IPS-20b (cell line): ENCODE measurements around the gene GRK6.
A peak's percentile ranks its signal among the peaks of the same experiment; 100 is the strongest.
"Not testable (repeated sequence)": the region's sequence is repeated elsewhere in the genome, so short reads cannot be mapped to it uniquely, and the experiment has no call there.

ENCODE experiments used
- H3K27ac ChIP-seq: one replicate; pipeline ENCODE4 v1.5.1; 2013; ENCODE audit warnings: low read length
- H3K27me3 ChIP-seq: 2 replicates; pipeline ENCODE4 v1.6.1; 2013; ENCODE audit warnings: mild to moderate bottlenecking, low read length, inconsistent platforms; ENCODE audit not compliant: insufficient read depth
- H3K36me3 ChIP-seq: 2 replicates; pipeline ENCODE4 v1.6.1; 2013; ENCODE audit warnings: low read depth, mild to moderate bottlenecking, inconsistent platforms, low read length, moderate library complexity; ENCODE audit not compliant: insufficient read depth
- H3K4me1 ChIP-seq: 2 replicates; pipeline ENCODE4 v1.6.1; 2013; ENCODE audit warnings: mild to moderate bottlenecking, control low read depth, inconsistent platforms, low read length, moderate library complexity; ENCODE audit not compliant: insufficient read depth
- H3K4me3 ChIP-seq: 2 replicates; pipeline ENCODE4 v1.5.1; 2013; ENCODE audit warnings: mild to moderate bottlenecking, low read length, inconsistent platforms
- H3K9ac ChIP-seq: 2 replicates; pipeline ENCODE4 v1.6.1; 2013; ENCODE audit warnings: low read depth, mild to moderate bottlenecking, inconsistent platforms, low read length, moderate library complexity
- H3K9me3 ChIP-seq: 2 replicates; pipeline ENCODE4 v1.6.1; 2013; ENCODE audit warnings: mild to moderate bottlenecking, low read depth, low read length, inconsistent platforms; ENCODE audit not compliant: insufficient read depth

The GRK6 gene

GRCh38 chr5:177482359-177482795 is 55.9 kb downstream of the GRK6 start:
- Histone ChIP-seq H3K27me3 (no peaks in the 10 kb centered on the region), H3K27ac (no peak overlapping the region), H3K9ac (no peak overlapping the region), H3K9me3 (no peaks in the 10 kb centered on the region), H3K4me3 (no peak overlapping the region), H3K36me3 (peaks cover 54% of the 10 kb centered on the region), H3K4me1 (no peaks in the 10 kb centered on the region)

- no peaks in the 10 kb centered on the region for H3K4me1 ChIP-seq
- H3K27me3 ChIP-seq = no peaks in the 10 kb centered on the region
- peaks cover 61% of the 10 kb centered on the region for H3K36me3 ChIP-seq
- H3K9me3 ChIP-seq = no peaks in the 10 kb centered on the region
- H3K4me3 ChIP-seq = no peak overlapping the region
- no peak overlapping the region for H3K27ac ChIP-seq
- no peak overlapping the region for H3K9ac ChIP-seq
These were observed 56.6 kb downstream of the GRK6 start for GRCh38 chr5:177483042-177483441.

GRCh38 chr5:177483994-177484901 is 57.8 kb downstream of the GRK6 start:
- no peak overlapping the region for H3K27ac ChIP-seq

GRCh38 chr5:177484902-177485549 is 58.5 kb downstream of the GRK6 start:
- no peak overlapping the region for H3K9ac ChIP-seq
- no peaks in the 10 kb centered on the region for H3K4me1 ChIP-seq

More at GRCh38 chr5:177483994-177484901, 57.8 kb downstream of the GRK6 start:
- Histone ChIP-seq H3K36me3 (peaks cover 73% of the 10 kb centered on the region), H3K27me3 (no peaks in the 10 kb centered on the region), H3K4me3 (no peak overlapping the region), H3K9me3 (no peaks in the 10 kb centered on the region), H3K9ac (no peak overlapping the region), H3K4me1 (no peaks in the 10 kb centered on the region)

GRCh38 chr5:177485753-177486152 is 59.3 kb downstream of the GRK6 start:
- H3K9ac ChIP-seq, H3K27ac ChIP-seq, H3K27me3 ChIP-seq, H3K4me1 ChIP-seq, H3K4me3 ChIP-seq, H3K9me3 ChIP-seq: not testable (repeated sequence)
- peaks cover 88% of the 10 kb centered on the region for H3K36me3 ChIP-seq

More at GRCh38 chr5:177484902-177485549, 58.5 kb downstream of the GRK6 start:
- no peaks in the 10 kb centered on the region for H3K9me3 ChIP-seq
- H3K27ac ChIP-seq = no peak overlapping the region
- H3K4me3 ChIP-seq = no peak overlapping the region
- peaks cover 81% of the 10 kb centered on the region for H3K36me3 ChIP-seq
- H3K27me3 ChIP-seq = no peaks in the 10 kb centered on the region

- Histone ChIP-seq H3K9me3 (no peaks in the 10 kb centered on the region), H3K4me1 (no peaks in the 10 kb centered on the region), H3K4me3 (no peak overlapping the region), H3K27me3 (no peaks in the 10 kb centered on the region), H3K9ac (no peak overlapping the region), H3K27ac (no peak overlapping the region), H3K36me3 (peaks cover 92% of the 10 kb centered on the region)
These were observed 59.8 kb downstream of the GRK6 start for GRCh38 chr5:177486256-177486655.

- H3K36me3 ChIP-seq = peaks cover 85% of the 10 kb centered on the region
- H3K27me3 ChIP-seq = no peaks in the 10 kb centered on the region
These were observed 60.7 kb downstream of the GRK6 start for GRCh38 chr5:177487144-177487543.

GRCh38 chr5:177487975-177488374 is 61.5 kb downstream of the GRK6 start:
- H3K4me3 ChIP-seq = no peak overlapping the region
- H3K36me3 ChIP-seq = peaks cover 90% of the 10 kb centered on the region
- no peak overlapping the region for H3K9ac ChIP-seq
- no peaks in the 10 kb centered on the region for H3K4me1 ChIP-seq
- H3K9me3 ChIP-seq = no peaks in the 10 kb centered on the region
- no peak overlapping the region for H3K27ac ChIP-seq
- no peaks in the 10 kb centered on the region for H3K27me3 ChIP-seq

More at GRCh38 chr5:177487144-177487543, 60.7 kb downstream of the GRK6 start:
- Histone ChIP-seq H3K27ac (no peak overlapping the region), H3K9ac (no peak overlapping the region), H3K9me3 (no peaks in the 10 kb centered on the region), H3K4me1 (no peaks in the 10 kb centered on the region), H3K4me3 (no peak overlapping the region)

GRCh38 chr5:177489119-177489716 is 62.7 kb downstream of the GRK6 start:
- Histone ChIP-seq H3K36me3 (peaks cover 90% of the 10 kb centered on the region), H3K4me1 (no peaks in the 10 kb centered on the region; the same call in none of the 2 replicates), H3K4me3 (no peak overlapping the region), H3K9ac (no peak overlapping the region), H3K9me3 (no peaks in the 10 kb centered on the region), H3K27me3 (no peaks in the 10 kb centered on the region), H3K27ac (no peak overlapping the region)

GRCh38 chr5:177490311-177490991 is 64.0 kb downstream of the GRK6 start:
- Histone ChIP-seq H3K36me3 (peaks cover 89% of the 10 kb centered on the region), H3K4me3 (no peak overlapping the region), H3K27ac (no peak overlapping the region), H3K4me1 (peaks cover 7% of the 10 kb centered on the region), H3K27me3 (no peaks in the 10 kb centered on the region), H3K9me3 (no peaks in the 10 kb centered on the region), H3K9ac (no peak overlapping the region)

GRCh38 chr5:177490992-177491391 is 64.5 kb downstream of the GRK6 start:
- H3K9me3 ChIP-seq = no peaks in the 10 kb centered on the region
- H3K9ac ChIP-seq = peak overlapping the region; percentile 7; the same call in 1 of the 2 replicates
- H3K27ac ChIP-seq = no peak overlapping the region
- H3K27me3 ChIP-seq = no peaks in the 10 kb centered on the region
- H3K4me1 ChIP-seq = peaks cover 12% of the 10 kb centered on the region
- H3K4me3 ChIP-seq = no peak overlapping the region
- H3K36me3 ChIP-seq = peaks cover 89% of the 10 kb centered on the region
